Liver (tissue), 9 donors: ENCODE results near the gene BAHCC1. TPM values are rescaled to one million over a fixed set of nuclear protein-coding genes. Genes with fewer than 3 reads are reported as not detected.

Experiments
- DNase-seq: peaks from one replicate; pipeline ENCODE4 v3.0.0-alpha.2; 2017; ENCODE audit warnings: low spot score
- H3K27ac ChIP-seq, 2 donors: one replicate each; pipeline ENCODE4 v1.7.0; 2013; ENCODE audit warnings: inconsistent platforms in 2 of 2, low read length in 2 of 2, control low read depth in 1 of 2, low read depth in 1 of 2, mild to moderate bottlenecking in 1 of 2
- H3K27me3 ChIP-seq, 4 donors: one replicate each; pipeline versions ENCODE4 v1.6.1 to v1.7.0; 2013; ENCODE audit warnings: low read length in 3 of 4, inconsistent platforms in 1 of 4, mild to moderate bottlenecking in 1 of 4, moderate library complexity in 1 of 4; ENCODE audit not compliant: control insufficient read depth in 4 of 4, insufficient read depth in 4 of 4
- H3K36me3 ChIP-seq, 4 donors: one replicate each; pipeline versions ENCODE4 v1.6.1 to v1.7.0; 2013; ENCODE audit warnings: low read length in 3 of 4, mild to moderate bottlenecking in 3 of 4, low read depth in 1 of 4, moderate library complexity in 1 of 4; ENCODE audit not compliant: control insufficient read depth in 4 of 4, insufficient read depth in 3 of 4
- H3K4me1 ChIP-seq, 4 donors: one replicate each; pipeline versions ENCODE4 v1.6.1 to v1.7.0; 2013; ENCODE audit warnings: low read length in 3 of 4, mild to moderate bottlenecking in 3 of 4, moderate library complexity in 1 of 4; ENCODE audit not compliant: control insufficient read depth in 4 of 4, insufficient read depth in 4 of 4
- H3K4me3 ChIP-seq, 3 donors: one replicate each; pipeline versions ENCODE4 v1.6.1 to v1.7.0; 2013; ENCODE audit warnings: low read length in 3 of 3, control low read depth in 1 of 3, low read depth in 1 of 3, mild to moderate bottlenecking in 1 of 3
- H3K9ac ChIP-seq, 2 donors: one replicate each; pipeline ENCODE4 v1.7.0; 2013; ENCODE audit warnings: low read length in 2 of 2, mild to moderate bottlenecking in 2 of 2, moderate library complexity in 2 of 2, control low read depth in 1 of 2, low read depth in 1 of 2
- H3K9me3 ChIP-seq, 4 donors: one replicate each; pipeline versions ENCODE4 v1.6.1 to v1.7.0; 2013; ENCODE audit warnings: low read length in 3 of 4; ENCODE audit not compliant: control insufficient read depth in 4 of 4
- EGR1 ChIP-seq, 2 donors: IDR thresholded peaks; 2 replicates each; pipeline ENCODE4 v1.6.1; 2016 to 2018; ENCODE audit warnings: antibody characterized with exemption in 2 of 2, low read depth in 2 of 2
- FOXA1 ChIP-seq: IDR thresholded peaks from 2 replicates; pipeline ENCODE4 v1.6.1; 2016; ENCODE audit warnings: antibody characterized with exemption
- FOXA2 ChIP-seq: IDR thresholded peaks from 2 replicates; pipeline ENCODE4 v1.6.1; 2016; ENCODE audit warnings: antibody characterized with exemption
- GABPA ChIP-seq, 2 donors: IDR thresholded peaks in 1 of 2; conservative IDR thresholded peaks in 1 of 2; 2 replicates each; pipeline ENCODE4 v1.6.1; 2016; ENCODE audit warnings: antibody characterized with exemption in 2 of 2, mild to moderate bottlenecking in 1 of 2, moderate library complexity in 1 of 2
- HNF4A ChIP-seq, 2 donors: conservative IDR thresholded peaks; 2 replicates each; pipeline ENCODE4 v1.6.1; 2016; ENCODE audit warnings: antibody characterized with exemption in 2 of 2, mild to moderate bottlenecking in 2 of 2
- HNF4G ChIP-seq: IDR thresholded peaks from 2 replicates; pipeline ENCODE4 v1.6.1; 2016; ENCODE audit warnings: antibody characterized with exemption
- JUND ChIP-seq, 2 donors: IDR thresholded peaks; 2 replicates each; pipeline ENCODE4 v1.6.1; 2016; ENCODE audit warnings: antibody characterized with exemption in 2 of 2
- NR2F2 ChIP-seq: IDR thresholded peaks from 2 replicates; pipeline ENCODE4 v1.6.1; 2016; ENCODE audit warnings: antibody characterized with exemption
- RAD21 ChIP-seq, 2 donors: IDR thresholded peaks; 2 replicates each; pipeline ENCODE4 v1.6.1; 2016; ENCODE audit warnings: antibody characterized with exemption in 2 of 2, mild to moderate bottlenecking in 2 of 2
- RXRA ChIP-seq, 2 donors: IDR thresholded peaks; 2 replicates each; pipeline ENCODE4 v1.6.1; 2017 to 2018; ENCODE audit warnings: antibody characterized with exemption in 2 of 2, mild to moderate bottlenecking in 1 of 2
- SP1 ChIP-seq: IDR thresholded peaks from 2 replicates; pipeline ENCODE4 v1.6.1; 2018; ENCODE audit warnings: antibody characterized with exemption, mild to moderate bottlenecking
- TAF1 ChIP-seq: conservative IDR thresholded peaks from 2 replicates; pipeline ENCODE4 v1.6.1; 2016; ENCODE audit warnings: antibody characterized with exemption, mild to moderate bottlenecking
- YY1 ChIP-seq: IDR thresholded peaks from 2 replicates; pipeline ENCODE4 v1.6.1; 2016; ENCODE audit warnings: antibody characterized with exemption, mild to moderate bottlenecking
- ZBTB33 ChIP-seq: IDR thresholded peaks from 2 replicates; pipeline ENCODE4 v1.6.1; 2016; ENCODE audit warnings: antibody characterized with exemption
- WGBS: extraction: QIAGEN DNeasy Blood & Tissue Kit; methylation state at CpG from one replicate; pipeline ENCODE4 v1.1.7; 2013; 5-methylcytosine and 5-hydroxymethylcytosine counted together
- polyA plus RNA-seq, 2 donors: library from polyadenylated mRNA; stranded (reverse) in 1 of 2; unstranded in 1 of 2; fragments of 200-250 nt in 1 of 2; fragments of >200 nt in 1 of 2; fragmentation: Nextera tagmentation in 1 of 2; extraction: Ambion mirVana in 1 of 2; gene quantifications; one replicate each; pipeline versions ENCODE4 v1.2.1 to v1.2.3, GENCODE V29; 2013 to 2015
- total RNA-seq, 2 donors: library from RNA; depleted of rRNA; stranded (reverse); fragments of >200 nt; gene quantifications; one replicate each; pipeline ENCODE4 v1.2.3, GENCODE V29; 2014
- TF ChIP-seq, protein P1 (sequence below): IDR thresholded peaks from 2 replicates; pipeline ENCODE4 v1.6.1; 2016; ENCODE audit warnings: antibody characterized with exemption
- TF ChIP-seq, protein P2 (sequence below): IDR thresholded peaks from 2 replicates; pipeline ENCODE4 v1.6.1; 2016; ENCODE audit warnings: antibody characterized with exemption, mild to moderate bottlenecking
- TF ChIP-seq, protein P3 (sequence below): IDR thresholded peaks from 2 replicates; pipeline ENCODE4 v1.6.1; 2016; ENCODE audit warnings: antibody characterized with exemption
- TF ChIP-seq, protein P4 (sequence below): fragments of 150-350 bp; IDR thresholded peaks from 2 replicates; pipeline ENCODE4 v1.5.1; 2017; ENCODE audit warnings: improper control_type of control experiment, low read depth, low read length; ENCODE audit not compliant: missing input control
- donor health status: healthy.
- donor health status: healthy.
- donor health status: healthy.
- donor health status: healthy.
- donor health status: healthy.

Gene BAHCC1
- total and polyA plus RNA-seq, 4 donors: 0.76 to 3.9 (median 2.5) TPM

GRCh38 chr17:81476635-81477034 lies 81.4 kb downstream of the BAHCC1 start:
- H3K4me1 ChIP-seq: peaks cover 0 to 7% (median 3%) of the 10 kb centered on the region in 4 donors
- WGBS: 90% methylated on average over 6 of the region's 6 CpGs
- no peak for DNase-seq
- H3K36me3 ChIP-seq: no peaks in the 10 kb centered on the region
- no peak overlapping the region for H3K27ac ChIP-seq
- no peak overlapping the region for H3K4me3 ChIP-seq
- H3K9ac ChIP-seq: no peak overlapping the region
- no peak for TF ChIP-seq JUND (IDR thresholded peaks at IDR 0.05)
- no peak for TF ChIP-seq NR2F2
- no peak for TF ChIP-seq HNF4A (conservative IDR thresholded peaks at IDR 0.05)
- TF ChIP-seq, protein P1, sequence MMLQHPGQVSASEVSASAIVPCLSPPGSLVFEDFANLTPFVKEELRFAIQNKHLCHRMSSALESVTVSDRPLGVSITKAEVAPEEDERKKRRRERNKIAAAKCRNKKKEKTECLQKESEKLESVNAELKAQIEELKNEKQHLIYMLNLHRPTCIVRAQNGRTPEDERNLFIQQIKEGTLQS: no peak
- TF ChIP-seq, protein P2, sequence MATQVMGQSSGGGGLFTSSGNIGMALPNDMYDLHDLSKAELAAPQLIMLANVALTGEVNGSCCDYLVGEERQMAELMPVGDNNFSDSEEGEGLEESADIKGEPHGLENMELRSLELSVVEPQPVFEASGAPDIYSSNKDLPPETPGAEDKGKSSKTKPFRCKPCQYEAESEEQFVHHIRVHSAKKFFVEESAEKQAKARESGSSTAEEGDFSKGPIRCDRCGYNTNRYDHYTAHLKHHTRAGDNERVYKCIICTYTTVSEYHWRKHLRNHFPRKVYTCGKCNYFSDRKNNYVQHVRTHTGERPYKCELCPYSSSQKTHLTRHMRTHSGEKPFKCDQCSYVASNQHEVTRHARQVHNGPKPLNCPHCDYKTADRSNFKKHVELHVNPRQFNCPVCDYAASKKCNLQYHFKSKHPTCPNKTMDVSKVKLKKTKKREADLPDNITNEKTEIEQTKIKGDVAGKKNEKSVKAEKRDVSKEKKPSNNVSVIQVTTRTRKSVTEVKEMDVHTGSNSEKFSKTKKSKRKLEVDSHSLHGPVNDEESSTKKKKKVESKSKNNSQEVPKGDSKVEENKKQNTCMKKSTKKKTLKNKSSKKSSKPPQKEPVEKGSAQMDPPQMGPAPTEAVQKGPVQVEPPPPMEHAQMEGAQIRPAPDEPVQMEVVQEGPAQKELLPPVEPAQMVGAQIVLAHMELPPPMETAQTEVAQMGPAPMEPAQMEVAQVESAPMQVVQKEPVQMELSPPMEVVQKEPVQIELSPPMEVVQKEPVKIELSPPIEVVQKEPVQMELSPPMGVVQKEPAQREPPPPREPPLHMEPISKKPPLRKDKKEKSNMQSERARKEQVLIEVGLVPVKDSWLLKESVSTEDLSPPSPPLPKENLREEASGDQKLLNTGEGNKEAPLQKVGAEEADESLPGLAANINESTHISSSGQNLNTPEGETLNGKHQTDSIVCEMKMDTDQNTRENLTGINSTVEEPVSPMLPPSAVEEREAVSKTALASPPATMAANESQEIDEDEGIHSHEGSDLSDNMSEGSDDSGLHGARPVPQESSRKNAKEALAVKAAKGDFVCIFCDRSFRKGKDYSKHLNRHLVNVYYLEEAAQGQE: no peak
- TF ChIP-seq TAF1: no peak
- no peak for TF ChIP-seq HNF4G
- no peak for TF ChIP-seq FOXA1
- H3K27me3 ChIP-seq: no peaks in the 10 kb centered on the region
- H3K9me3 ChIP-seq: no peaks in the 10 kb centered on the region

DNA sequence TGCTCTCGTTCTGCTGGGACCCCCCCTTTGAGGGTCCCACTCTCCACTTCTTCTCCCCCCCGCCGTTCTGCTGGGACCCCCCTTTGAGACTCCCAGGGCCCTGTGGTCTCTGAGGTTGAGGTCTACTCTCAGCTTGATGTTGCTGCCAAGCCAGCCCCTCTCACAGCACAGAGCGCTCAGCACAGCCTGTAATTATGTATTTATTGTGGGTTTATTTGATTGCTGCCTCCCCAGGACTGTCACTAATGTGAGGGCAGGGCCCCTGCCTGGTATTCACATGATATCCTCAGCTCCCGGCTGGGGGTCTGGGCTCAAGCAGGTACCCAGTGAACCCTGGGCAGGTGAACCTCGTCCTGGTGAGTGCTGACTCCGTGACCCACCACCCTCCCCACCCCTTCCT lies 81.9 kb downstream of the BAHCC1 start:
- 89% methylated on average over 7 of the region's 7 CpGs for WGBS
- H3K27ac ChIP-seq: no peak overlapping the region
- H3K4me3 ChIP-seq: no peak overlapping the region
- H3K9ac ChIP-seq: no peak overlapping the region
- DNase-seq: no peak
- H3K27me3 ChIP-seq: no peaks in the 10 kb centered on the region
- H3K36me3 ChIP-seq: no peaks in the 10 kb centered on the region
- H3K4me1 ChIP-seq: peaks cover 0 to 8% (median 5%) of the 10 kb centered on the region in 4 donors
- no peaks in the 10 kb centered on the region for H3K9me3 ChIP-seq
- TF ChIP-seq, protein P1: no peak
- no peak for TF ChIP-seq GABPA (IDR thresholded peaks at IDR 0.05 in 1 of 2, conservative IDR thresholded peaks at IDR 0.05 in 1 of 2)
- no peak for TF ChIP-seq HNF4G
- TF ChIP-seq JUND (IDR thresholded peaks at IDR 0.05): no peak
- TF ChIP-seq RAD21 (IDR thresholded peaks at IDR 0.05): no peak
- TF ChIP-seq, protein P2: no peak
- no peak for TF ChIP-seq TAF1
- no peak for TF ChIP-seq ZBTB33
- no peak for TF ChIP-seq EGR1 (IDR thresholded peaks at IDR 0.05; ENCODE audit: low read depth in 2 of 2)
- no peak for TF ChIP-seq FOXA1
- no peak for TF ChIP-seq YY1
- TF ChIP-seq HNF4A (conservative IDR thresholded peaks at IDR 0.05): no peak
- no peak for TF ChIP-seq FOXA2
- TF ChIP-seq, protein P3, sequence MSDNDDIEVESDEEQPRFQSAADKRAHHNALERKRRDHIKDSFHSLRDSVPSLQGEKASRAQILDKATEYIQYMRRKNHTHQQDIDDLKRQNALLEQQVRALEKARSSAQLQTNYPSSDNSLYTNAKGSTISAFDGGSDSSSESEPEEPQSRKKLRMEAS: no peak
- no peak for TF ChIP-seq SP1
- TF ChIP-seq NR2F2: no peak
- no peak for TF ChIP-seq RXRA (IDR thresholded peaks at IDR 0.05)
- TF ChIP-seq, protein P4, sequence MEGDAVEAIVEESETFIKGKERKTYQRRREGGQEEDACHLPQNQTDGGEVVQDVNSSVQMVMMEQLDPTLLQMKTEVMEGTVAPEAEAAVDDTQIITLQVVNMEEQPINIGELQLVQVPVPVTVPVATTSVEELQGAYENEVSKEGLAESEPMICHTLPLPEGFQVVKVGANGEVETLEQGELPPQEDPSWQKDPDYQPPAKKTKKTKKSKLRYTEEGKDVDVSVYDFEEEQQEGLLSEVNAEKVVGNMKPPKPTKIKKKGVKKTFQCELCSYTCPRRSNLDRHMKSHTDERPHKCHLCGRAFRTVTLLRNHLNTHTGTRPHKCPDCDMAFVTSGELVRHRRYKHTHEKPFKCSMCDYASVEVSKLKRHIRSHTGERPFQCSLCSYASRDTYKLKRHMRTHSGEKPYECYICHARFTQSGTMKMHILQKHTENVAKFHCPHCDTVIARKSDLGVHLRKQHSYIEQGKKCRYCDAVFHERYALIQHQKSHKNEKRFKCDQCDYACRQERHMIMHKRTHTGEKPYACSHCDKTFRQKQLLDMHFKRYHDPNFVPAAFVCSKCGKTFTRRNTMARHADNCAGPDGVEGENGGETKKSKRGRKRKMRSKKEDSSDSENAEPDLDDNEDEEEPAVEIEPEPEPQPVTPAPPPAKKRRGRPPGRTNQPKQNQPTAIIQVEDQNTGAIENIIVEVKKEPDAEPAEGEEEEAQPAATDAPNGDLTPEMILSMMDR: no peak
